ENCODE measurements around the gene SLC1A2.

Gene SLC1A2

GRCh38 chr11:35305670-35306382 lies 113.5 kb downstream of the SLC1A2 start:
- TF ChIP-seq, protein P1, sequence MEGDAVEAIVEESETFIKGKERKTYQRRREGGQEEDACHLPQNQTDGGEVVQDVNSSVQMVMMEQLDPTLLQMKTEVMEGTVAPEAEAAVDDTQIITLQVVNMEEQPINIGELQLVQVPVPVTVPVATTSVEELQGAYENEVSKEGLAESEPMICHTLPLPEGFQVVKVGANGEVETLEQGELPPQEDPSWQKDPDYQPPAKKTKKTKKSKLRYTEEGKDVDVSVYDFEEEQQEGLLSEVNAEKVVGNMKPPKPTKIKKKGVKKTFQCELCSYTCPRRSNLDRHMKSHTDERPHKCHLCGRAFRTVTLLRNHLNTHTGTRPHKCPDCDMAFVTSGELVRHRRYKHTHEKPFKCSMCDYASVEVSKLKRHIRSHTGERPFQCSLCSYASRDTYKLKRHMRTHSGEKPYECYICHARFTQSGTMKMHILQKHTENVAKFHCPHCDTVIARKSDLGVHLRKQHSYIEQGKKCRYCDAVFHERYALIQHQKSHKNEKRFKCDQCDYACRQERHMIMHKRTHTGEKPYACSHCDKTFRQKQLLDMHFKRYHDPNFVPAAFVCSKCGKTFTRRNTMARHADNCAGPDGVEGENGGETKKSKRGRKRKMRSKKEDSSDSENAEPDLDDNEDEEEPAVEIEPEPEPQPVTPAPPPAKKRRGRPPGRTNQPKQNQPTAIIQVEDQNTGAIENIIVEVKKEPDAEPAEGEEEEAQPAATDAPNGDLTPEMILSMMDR (IDR thresholded peaks at IDR 0.05; ENCODE audit: borderline replicate concordance, insufficient read depth, low read depth, low read length) = peak; percentile 66
- H3K4me3 ChIP-seq (ENCODE audit: low read depth, low read length) = no peak overlapping the region

- no peak overlapping the region for H3K4me3 ChIP-seq (ENCODE audit: low read depth, low read length)
- TF ChIP-seq, protein P1 (IDR thresholded peaks at IDR 0.05; ENCODE audit: borderline replicate concordance, insufficient read depth, low read depth, low read length) = no peak
These were observed 114.4 kb downstream of the SLC1A2 start for GRCh38 chr11:35304900-35305460.

GRCh38 chr11:35304386-35304775 lies 115.0 kb downstream of the SLC1A2 start:
- TF ChIP-seq, protein P1 (IDR thresholded peaks at IDR 0.05; ENCODE audit: borderline replicate concordance, insufficient read depth, low read depth, low read length) = no peak
- H3K4me3 ChIP-seq (ENCODE audit: low read depth, low read length) = no peak overlapping the region

DNA sequence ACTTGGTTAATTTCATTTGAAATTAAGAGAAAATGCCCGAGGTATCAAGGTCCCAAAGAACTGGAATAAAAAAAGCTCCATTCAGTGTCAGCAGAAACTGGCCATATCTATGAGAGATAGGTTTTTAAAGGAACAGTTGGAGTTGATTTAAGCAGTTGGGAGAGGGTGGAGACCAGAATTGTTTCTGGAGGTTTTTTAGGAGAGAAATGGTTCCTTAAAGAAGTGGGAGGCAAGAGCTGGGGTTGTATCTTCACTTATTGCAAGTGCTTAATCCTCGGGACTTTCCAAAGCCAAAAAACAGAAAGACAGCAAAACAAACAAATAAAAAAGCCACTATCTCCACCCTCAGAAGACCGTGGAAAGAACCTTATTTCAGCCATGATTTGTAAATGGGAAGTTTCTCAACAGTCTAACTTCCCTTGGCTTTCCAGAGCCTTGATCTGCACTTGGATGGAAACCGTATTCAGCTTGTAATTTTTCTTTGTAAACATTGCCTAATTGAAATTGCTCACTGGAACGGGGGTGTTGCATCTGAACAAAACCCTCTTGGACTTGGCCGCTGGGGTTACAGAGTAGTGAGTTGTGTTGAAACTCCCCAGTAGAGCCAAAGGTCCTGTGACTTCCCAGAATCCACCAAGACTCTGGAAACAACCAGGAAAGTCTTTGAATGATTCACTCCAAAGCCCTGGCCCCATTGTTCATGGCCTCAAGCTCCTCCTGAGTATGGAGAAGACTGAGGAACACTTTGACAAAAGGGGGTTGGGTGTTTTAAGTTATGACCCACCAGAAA lies 115.6 kb downstream of the SLC1A2 start:
- TF ChIP-seq, protein P1 (IDR thresholded peaks at IDR 0.05; ENCODE audit: borderline replicate concordance, insufficient read depth, low read depth, low read length) = no peak

GRCh38 chr11:35302398-35302797 lies 117.0 kb downstream of the SLC1A2 start:
- no peak overlapping the region for H3K4me3 ChIP-seq (ENCODE audit: low read depth, low read length)
- TF ChIP-seq, protein P1 (IDR thresholded peaks at IDR 0.05; ENCODE audit: borderline replicate concordance, insufficient read depth, low read depth, low read length) = no peak

More for the DNA sequence above, 115.6 kb downstream of the SLC1A2 start:
- H3K4me3 ChIP-seq (ENCODE audit: low read depth, low read length) = no peak overlapping the region

DNA sequence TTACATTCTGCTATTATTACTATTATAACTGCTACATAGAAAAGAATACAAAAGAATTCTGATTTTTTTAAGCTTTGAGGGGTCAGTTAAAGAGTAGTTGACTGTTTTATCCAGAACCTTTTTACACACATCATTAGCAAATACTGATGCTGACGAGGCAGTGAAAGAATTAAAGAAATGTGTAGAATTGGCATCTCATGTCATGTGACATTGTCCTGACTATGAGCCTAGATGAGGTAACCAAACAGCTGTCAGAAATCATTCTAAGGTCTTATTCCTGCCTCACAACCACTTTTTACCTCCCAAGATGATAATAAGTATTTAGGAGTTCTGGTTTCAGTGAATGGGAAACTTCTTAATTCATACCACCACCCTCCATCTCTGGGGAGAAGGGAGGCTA lies 121.0 kb downstream of the SLC1A2 start:
- H3K4me3 ChIP-seq (ENCODE audit: low read depth, low read length) = no peak overlapping the region
- TF ChIP-seq, protein P1 (IDR thresholded peaks at IDR 0.05; ENCODE audit: borderline replicate concordance, insufficient read depth, low read depth, low read length) = no peak

All from GM12875 (cell line).